ENCODE results near the gene CALY. TPM values are rescaled to one million over a fixed set of nuclear protein-coding genes. Genes with fewer than 3 reads are reported as not detected.
A peak's percentile ranks its signal among the peaks of the same experiment; 100 is the strongest.

CALY gene
- total and polyA plus RNA-seq, 5 donors from 2014 or later, result 0.76 to 1.8 (median 1.0) TPM

DNA sequence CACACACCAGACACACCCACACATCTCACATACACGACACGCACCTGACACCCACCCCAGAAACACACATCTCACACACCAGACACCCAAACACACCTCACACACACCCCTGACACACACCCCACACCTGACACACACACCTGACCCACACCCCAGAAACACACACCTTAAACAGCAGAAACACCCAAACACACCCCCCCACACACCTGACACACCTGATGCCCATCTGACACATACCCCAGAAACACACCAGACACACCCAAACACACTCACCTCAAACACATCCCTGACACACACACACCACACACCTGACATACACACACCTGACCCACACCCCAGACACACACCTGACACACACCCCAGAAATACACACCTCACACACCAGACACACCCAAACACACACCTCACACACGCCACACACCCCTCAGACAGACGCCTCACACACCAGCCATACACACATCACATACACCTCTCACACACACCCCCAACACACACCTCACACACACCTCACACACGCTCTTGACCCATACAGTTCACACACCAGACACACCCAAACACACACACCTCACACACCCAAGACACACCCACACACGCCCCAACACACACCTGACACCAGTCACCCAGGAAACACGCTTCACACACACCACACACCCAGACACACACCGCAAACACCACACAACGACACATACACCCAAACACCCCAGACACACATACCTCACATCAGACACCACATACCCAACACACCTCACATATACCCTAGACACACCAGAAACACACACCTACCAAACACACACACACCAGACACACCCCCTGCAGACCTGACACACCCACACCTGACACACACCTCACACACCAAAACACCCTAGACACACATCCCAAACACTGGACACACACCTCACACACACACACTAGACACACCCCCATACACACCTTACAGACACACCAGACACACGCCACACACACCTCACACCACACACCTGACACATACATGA, 1.7 kb upstream of the CALY start:
- Histone ChIP-seq H3K4me1 (ENCODE audit: control insufficient read depth, insufficient read depth, low read length, poor library complexity, severe bottlenecking) (peaks cover 32% of the 10 kb centered on the region), H3K4me3 (ENCODE audit: low read depth, low read length) (no peak overlapping the region), H3K9me3 (ENCODE audit: control insufficient read depth in 2 of 2, low read length in 2 of 2) (no peaks in the 10 kb centered on the region), H3K27me3 (ENCODE audit: control insufficient read depth, insufficient read depth, low read length) (no peaks in the 10 kb centered on the region), H3K27ac (ENCODE audit: insufficient read depth, low read length, poor library complexity, severe bottlenecking) (no peak overlapping the region), H3K36me3 (ENCODE audit: control insufficient read depth, insufficient read depth, low read length) (no peaks in the 10 kb centered on the region)
- peaks cover 4% of the 10 kb centered on the region for H3K27me3 Mint-ChIP-seq
- peaks cover 0 to 4% (median 0%) of the 10 kb centered on the region in 4 donors for H3K4me1 Mint-ChIP-seq
- H3K9me3 Mint-ChIP-seq, result no peaks in the 10 kb centered on the region
- no peak overlapping the region for H3K27ac Mint-ChIP-seq
- H3K36me3 Mint-ChIP-seq, result no peaks in the 10 kb centered on the region
- no peak overlapping the region for H3K4me3 Mint-ChIP-seq
- DNase-seq, result no peak
- ATAC-seq (ENCODE audit: low read depth in 2 of 2), result no peak

DNA sequence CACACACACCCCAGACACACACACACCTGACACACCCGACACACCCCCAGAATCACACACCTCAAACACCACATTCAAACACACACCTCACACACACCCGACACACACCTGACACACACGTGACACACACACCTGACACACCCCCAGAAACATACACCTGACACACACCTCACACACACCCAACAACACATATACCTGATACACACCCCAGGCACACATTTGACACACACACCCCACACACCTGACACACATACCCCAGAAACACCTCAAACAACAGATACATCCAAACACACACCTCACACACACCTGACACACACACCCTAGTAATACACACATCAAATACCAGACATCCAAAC, 652 bp upstream of the CALY start:
- H3K4me1 ChIP-seq (ENCODE audit: control insufficient read depth, insufficient read depth, low read length, poor library complexity, severe bottlenecking), result peaks cover 32% of the 10 kb centered on the region
- no peak overlapping the region for H3K27ac ChIP-seq (ENCODE audit: insufficient read depth, low read length, poor library complexity, severe bottlenecking)
- no peak overlapping the region for H3K4me3 Mint-ChIP-seq
- H3K9me3 Mint-ChIP-seq, result no peaks in the 10 kb centered on the region
- peak overlapping the region; percentile 26 for H3K4me3 ChIP-seq (ENCODE audit: low read depth, low read length)
- H3K36me3 Mint-ChIP-seq, result no peaks in the 10 kb centered on the region
- H3K27me3 ChIP-seq (ENCODE audit: control insufficient read depth, insufficient read depth, low read length), result no peaks in the 10 kb centered on the region
- peaks cover 0 to 6% (median 3%) of the 10 kb centered on the region in 4 donors for H3K4me1 Mint-ChIP-seq
- ATAC-seq (ENCODE audit: low read depth in 2 of 2) (no peak), DNase-seq (no peak)
- no peaks in the 10 kb centered on the region for H3K36me3 ChIP-seq (ENCODE audit: control insufficient read depth, insufficient read depth, low read length)
- H3K27me3 Mint-ChIP-seq, result peaks cover 11% of the 10 kb centered on the region
- H3K27ac Mint-ChIP-seq, result no peak overlapping the region
- H3K9me3 ChIP-seq (ENCODE audit: control insufficient read depth in 2 of 2, low read length in 2 of 2), result no peaks in the 10 kb centered on the region

DNA sequence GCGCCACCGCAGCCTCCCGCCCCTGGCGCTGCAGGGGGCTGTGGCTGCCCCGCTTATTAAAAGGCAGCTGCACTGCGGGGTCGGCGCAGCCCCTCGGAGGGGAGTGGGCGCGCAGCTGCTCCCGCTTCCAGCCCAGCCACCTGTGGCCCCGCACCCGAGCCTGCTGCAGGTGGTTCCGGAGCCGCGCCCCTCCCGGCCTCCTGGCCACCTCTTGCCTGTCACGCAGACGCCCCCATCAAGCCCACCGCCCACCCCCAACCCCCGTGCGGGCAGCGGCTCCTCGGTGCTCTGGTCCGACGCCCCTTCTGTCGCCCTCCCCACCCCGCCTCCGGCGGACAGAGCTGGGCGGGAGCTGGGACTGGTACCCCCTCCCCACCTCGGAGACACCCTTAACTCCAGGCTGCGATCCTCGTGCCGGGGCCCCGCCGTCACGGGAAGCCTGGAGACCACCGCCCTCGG, 549 bp downstream of the CALY start:
- peak overlapping the region in 1 of 4 donors; percentile 16 for H3K4me3 Mint-ChIP-seq
- no peaks in the 10 kb centered on the region for H3K9me3 Mint-ChIP-seq
- no peak overlapping the region for H3K4me3 ChIP-seq (ENCODE audit: low read depth, low read length)

DNA sequence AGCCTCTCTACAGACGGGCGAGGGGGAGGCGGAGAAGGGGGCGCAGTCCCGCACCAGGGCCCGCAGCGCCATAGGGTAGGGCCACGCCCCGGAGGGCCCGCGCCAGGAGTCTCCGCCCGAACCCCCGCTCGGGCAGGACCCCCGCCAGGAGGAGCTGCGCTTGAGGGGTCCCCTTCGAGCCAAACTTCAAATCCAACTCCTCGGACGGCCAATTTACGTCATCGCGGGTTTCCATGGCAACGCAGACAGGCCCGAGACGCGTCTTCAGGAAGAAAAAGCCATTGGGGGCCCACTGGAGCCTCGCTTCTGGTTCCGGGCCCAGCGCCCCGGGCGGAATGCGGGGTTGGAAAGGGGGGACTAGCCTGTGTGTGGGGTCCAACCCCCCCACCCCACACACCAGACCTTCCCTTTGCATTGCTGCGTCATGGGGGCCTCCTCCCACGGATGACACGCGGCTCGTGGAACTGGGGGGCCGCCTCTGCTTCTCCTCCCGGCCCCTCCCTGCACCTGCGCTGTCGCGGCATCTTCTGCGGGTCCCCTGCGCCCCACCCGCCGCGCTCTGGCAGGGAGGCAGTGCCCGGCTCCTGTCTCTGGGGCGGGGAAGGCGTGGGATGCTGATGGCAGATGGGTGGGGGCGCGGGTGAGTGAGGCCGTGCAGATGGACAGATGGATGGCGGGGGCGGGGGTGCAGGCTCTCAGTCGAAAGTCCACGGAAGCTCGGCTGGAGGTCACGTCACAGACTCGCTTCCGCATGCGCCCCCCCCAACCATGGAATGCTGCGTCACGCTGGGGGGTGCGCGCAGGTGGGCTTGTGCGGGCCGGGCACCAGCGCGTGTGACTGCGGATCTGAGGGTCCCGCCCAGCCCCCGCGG, 1.2 kb downstream of the CALY start:
- Mint-ChIP-seq H3K9me3 (no peaks in the 10 kb centered on the region), H3K27ac (peak overlapping the region in 2 of 3 donors; percentile 32 to 95), H3K36me3 (no peaks in the 10 kb centered on the region), H3K27me3 (peaks cover 25% of the 10 kb centered on the region), H3K4me1 (peaks cover 0 to 13% (median 4%) of the 10 kb centered on the region in 4 donors), H3K4me3 (peak overlapping the region; percentile 44 to 91 (median 83))
- H3K36me3 ChIP-seq (ENCODE audit: control insufficient read depth, insufficient read depth, low read length), result no peaks in the 10 kb centered on the region
- peaks cover 32% of the 10 kb centered on the region for H3K4me1 ChIP-seq (ENCODE audit: control insufficient read depth, insufficient read depth, low read length, poor library complexity, severe bottlenecking)
- ATAC-seq (ENCODE audit: low read depth in 2 of 2) (peak; percentile 25 to 35), DNase-seq (peak; percentile 71 to 85 (median 85))
- no peaks in the 10 kb centered on the region for H3K9me3 ChIP-seq (ENCODE audit: control insufficient read depth in 2 of 2, low read length in 2 of 2)
- no peak overlapping the region for H3K4me3 ChIP-seq (ENCODE audit: low read depth, low read length)
- H3K27me3 ChIP-seq (ENCODE audit: control insufficient read depth, insufficient read depth, low read length), result no peaks in the 10 kb centered on the region
- peak overlapping the region; percentile 84 for H3K27ac ChIP-seq (ENCODE audit: insufficient read depth, low read length, poor library complexity, severe bottlenecking)

More for the DNA sequence above, 549 bp downstream of the CALY start:
- no peaks in the 10 kb centered on the region for H3K9me3 ChIP-seq (ENCODE audit: control insufficient read depth in 2 of 2, low read length in 2 of 2)
- Mint-ChIP-seq H3K27ac (no peak overlapping the region), H3K36me3 (no peaks in the 10 kb centered on the region), H3K4me1 (peaks cover 0 to 8% (median 3%) of the 10 kb centered on the region in 4 donors), H3K27me3 (peaks cover 18% of the 10 kb centered on the region)
- H3K36me3 ChIP-seq (ENCODE audit: control insufficient read depth, insufficient read depth, low read length), result no peaks in the 10 kb centered on the region
- ATAC-seq (ENCODE audit: low read depth in 2 of 2) (no peak), DNase-seq (peak in 1 of 3 donors; percentile 21)
- H3K27me3 ChIP-seq (ENCODE audit: control insufficient read depth, insufficient read depth, low read length), result no peaks in the 10 kb centered on the region
- peak overlapping the region; percentile 84 for H3K27ac ChIP-seq (ENCODE audit: insufficient read depth, low read length, poor library complexity, severe bottlenecking)
- H3K4me1 ChIP-seq (ENCODE audit: control insufficient read depth, insufficient read depth, low read length, poor library complexity, severe bottlenecking), result peaks cover 32% of the 10 kb centered on the region

DNA sequence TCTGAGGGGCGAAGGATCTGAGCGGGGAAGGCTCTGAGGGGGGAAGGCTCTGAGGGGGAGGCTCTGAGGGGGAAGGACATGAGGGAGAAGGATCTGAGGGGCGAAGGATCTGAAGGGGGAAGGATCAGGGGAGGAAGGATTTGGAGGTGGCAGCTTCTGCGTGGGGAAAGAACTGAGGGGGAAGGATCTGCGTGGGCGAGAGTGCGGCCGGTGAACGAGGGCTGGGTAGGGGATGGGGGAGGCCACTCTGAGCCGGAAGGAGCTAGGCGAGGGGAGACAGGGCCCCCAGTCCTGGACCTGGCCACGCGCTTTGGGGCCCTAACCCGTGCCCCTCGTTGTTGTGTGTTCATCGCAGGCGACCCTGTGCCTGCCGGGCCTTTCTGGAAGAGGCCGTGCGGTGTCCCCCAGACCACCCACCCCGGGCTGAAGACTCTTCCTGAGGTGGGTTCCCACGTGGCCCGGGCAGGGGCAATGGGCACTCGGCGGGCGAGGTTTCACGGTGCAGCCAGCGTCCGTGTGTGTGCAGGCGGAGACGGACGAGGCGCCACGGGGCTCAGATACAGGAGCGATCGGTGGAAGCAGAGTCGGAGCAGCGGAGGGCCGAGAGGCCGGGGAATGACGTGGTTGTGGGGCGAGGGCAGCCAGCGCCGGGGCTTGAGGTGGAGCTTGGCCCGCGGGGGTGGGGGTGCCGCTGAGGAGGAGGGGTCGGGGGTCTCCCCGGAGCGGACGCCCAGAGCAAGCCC, 2.0 kb downstream of the CALY start:
- Mint-ChIP-seq H3K9me3 (no peaks in the 10 kb centered on the region), H3K27ac (peak overlapping the region; percentile 32 to 96 (median 95)), H3K27me3 (peaks cover 25% of the 10 kb centered on the region), H3K4me3 (peak overlapping the region; percentile 44 to 91 (median 84)), H3K4me1 (peaks cover 0 to 16% (median 6%) of the 10 kb centered on the region in 4 donors), H3K36me3 (no peaks in the 10 kb centered on the region)
- H3K27me3 ChIP-seq (ENCODE audit: control insufficient read depth, insufficient read depth, low read length), result no peaks in the 10 kb centered on the region
- ATAC-seq (ENCODE audit: low read depth in 2 of 2) (peak in 1 of 2 donors; percentile 29), DNase-seq (no peak)
- H3K27ac ChIP-seq (ENCODE audit: insufficient read depth, low read length, poor library complexity, severe bottlenecking), result peak overlapping the region; percentile 84
- no peaks in the 10 kb centered on the region for H3K9me3 ChIP-seq (ENCODE audit: control insufficient read depth in 2 of 2, low read length in 2 of 2)
- peaks cover 36% of the 10 kb centered on the region for H3K4me1 ChIP-seq (ENCODE audit: control insufficient read depth, insufficient read depth, low read length, poor library complexity, severe bottlenecking)
- no peak overlapping the region for H3K4me3 ChIP-seq (ENCODE audit: low read depth, low read length)
- no peaks in the 10 kb centered on the region for H3K36me3 ChIP-seq (ENCODE audit: control insufficient read depth, insufficient read depth, low read length)

DNA sequence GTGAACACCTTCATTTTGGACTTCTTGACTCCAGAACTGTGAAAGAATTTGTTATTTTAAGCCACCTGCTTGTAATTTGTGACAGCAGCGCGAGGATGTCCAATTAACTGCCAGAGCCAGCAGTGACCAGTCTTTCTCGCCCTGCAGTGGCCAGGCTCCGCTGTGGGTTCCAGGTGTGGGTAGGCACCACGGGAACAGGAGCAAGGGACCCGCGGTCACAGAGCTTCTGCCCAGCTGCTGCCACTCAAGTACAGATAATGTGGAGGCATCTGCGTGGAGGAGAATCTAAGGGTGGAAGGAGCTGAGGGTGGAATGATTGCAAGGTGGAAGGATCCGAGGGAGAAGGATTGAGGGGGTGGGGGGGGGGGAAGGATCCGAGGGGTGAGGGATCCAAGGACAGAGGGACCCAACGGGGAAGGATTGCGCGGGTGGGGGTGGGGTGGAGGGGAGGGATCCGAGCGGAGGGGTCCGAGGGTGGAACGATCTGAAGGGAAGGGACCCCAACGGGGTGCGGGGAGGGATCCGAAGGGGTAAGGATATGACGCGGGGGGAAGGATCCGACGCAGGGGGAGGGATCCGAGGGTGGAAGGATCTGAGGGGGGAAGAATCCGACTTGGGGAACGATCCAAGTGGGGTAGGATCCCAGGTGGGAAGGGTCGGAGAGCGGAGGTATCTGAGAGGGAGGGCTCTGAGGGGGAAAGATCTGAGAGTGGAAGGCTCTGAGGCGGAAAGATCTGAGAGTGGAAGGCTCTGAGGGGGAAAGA, 3.6 kb downstream of the CALY start:
- Mint-ChIP-seq H3K36me3 (no peaks in the 10 kb centered on the region), H3K4me3 (peak overlapping the region in 2 of 4 donors; percentile 16 to 80)

More for the DNA sequence above, 3.6 kb downstream of the CALY start:
- H3K36me3 ChIP-seq (ENCODE audit: control insufficient read depth, insufficient read depth, low read length), result no peaks in the 10 kb centered on the region
- Mint-ChIP-seq H3K27ac (no peak overlapping the region), H3K9me3 (no peaks in the 10 kb centered on the region), H3K27me3 (peaks cover 31% of the 10 kb centered on the region), H3K4me1 (peaks cover 0 to 20% (median 7%) of the 10 kb centered on the region in 4 donors)
- DNase-seq (no peak), ATAC-seq (ENCODE audit: low read depth in 2 of 2) (no peak)
- peaks cover 41% of the 10 kb centered on the region for H3K4me1 ChIP-seq (ENCODE audit: control insufficient read depth, insufficient read depth, low read length, poor library complexity, severe bottlenecking)
- H3K27ac ChIP-seq (ENCODE audit: insufficient read depth, low read length, poor library complexity, severe bottlenecking), result no peak overlapping the region
- H3K4me3 ChIP-seq (ENCODE audit: low read depth, low read length), result no peak overlapping the region
- H3K27me3 ChIP-seq (ENCODE audit: control insufficient read depth, insufficient read depth, low read length), result no peaks in the 10 kb centered on the region
- no peaks in the 10 kb centered on the region for H3K9me3 ChIP-seq (ENCODE audit: control insufficient read depth in 2 of 2, low read length in 2 of 2)
